Amniotic epithelial cell (primary cell): Measurements from ENCODE around the gene TAF7L.

ENCODE experiments used
- DNase-seq: peaks from one replicate; pipeline ENCODE4 v3.0.0-alpha.2; 2010; ENCODE audit warnings: low read depth

The TAF7L gene

GRCh38 chrX:101220662-101221260 lies 70.4 kb downstream of the TAF7L start:
- no peak for DNase-seq

DNA sequence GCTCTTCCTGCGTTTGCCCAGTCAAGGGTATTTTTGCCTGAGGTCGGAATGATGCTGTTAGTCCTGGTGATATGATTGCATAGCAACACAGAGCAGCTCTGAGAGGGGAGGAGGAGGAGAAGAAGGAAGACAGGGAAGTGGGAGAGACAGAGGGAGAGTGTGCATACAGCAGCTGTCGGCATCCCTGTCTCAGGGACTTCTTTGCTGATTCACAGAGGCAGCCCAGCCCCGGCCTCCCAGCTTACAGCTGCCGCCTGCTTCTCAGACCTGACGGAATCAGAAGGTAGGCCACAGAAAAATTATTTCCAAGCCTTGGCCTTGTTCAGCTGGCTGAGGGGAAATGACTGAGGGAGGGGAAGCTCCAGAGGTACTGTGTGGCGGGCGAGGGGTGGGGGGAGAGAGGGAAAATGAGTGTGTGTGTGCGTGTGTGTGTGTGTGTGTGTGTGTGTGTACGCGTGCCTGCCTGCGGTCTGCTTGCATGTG lies 71.2 kb downstream of the TAF7L start:
- peak; percentile 55 for DNase-seq

- DNase-seq: no peak
These were observed 71.8 kb downstream of the TAF7L start, which contains the start of gene DRP2 for GRCh38 chrX:101219116-101219863. TSS of gene DRP2 (plus strand) at chrX:101219786. CDS start at chrX:101231648, 11,862 bp downstream.
